Brain pericyte (primary cell): ENCODE results near the gene GPR89A.
A peak's percentile ranks its signal among the peaks of the same experiment; 100 is the strongest.
"Not testable (repeated sequence)": the region's sequence is repeated elsewhere in the genome, so short reads cannot be mapped to it uniquely, and the experiment has no call there.

Source experiments
- DNase-seq: peaks from one replicate; pipeline ENCODE4 v3.0.0-alpha.2; 2012; ENCODE audit warnings: low read depth, low spot score

The GPR89A gene

DNA sequence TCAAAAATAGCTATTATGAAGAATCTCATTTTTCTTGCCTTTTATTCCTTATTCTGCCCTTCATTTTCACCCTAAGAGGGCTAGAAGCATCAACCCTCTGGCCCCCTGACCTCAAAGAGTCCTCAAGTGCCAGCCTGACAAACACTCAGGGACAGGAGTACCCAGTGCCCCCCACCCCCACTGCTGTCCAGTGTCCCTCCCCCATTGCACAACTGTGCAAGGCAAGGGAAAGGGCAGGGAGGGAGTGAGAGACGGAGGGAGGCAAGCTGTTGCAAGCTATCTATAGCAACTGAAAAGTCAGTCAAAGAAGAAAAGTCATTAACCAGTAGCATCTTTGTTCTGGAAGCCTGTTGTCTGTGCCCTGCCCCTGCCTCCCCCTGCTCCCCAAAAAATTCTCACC lies 78.3 kb downstream of the GPR89A start:
- DNase-seq, result not testable (repeated sequence)

DNA sequence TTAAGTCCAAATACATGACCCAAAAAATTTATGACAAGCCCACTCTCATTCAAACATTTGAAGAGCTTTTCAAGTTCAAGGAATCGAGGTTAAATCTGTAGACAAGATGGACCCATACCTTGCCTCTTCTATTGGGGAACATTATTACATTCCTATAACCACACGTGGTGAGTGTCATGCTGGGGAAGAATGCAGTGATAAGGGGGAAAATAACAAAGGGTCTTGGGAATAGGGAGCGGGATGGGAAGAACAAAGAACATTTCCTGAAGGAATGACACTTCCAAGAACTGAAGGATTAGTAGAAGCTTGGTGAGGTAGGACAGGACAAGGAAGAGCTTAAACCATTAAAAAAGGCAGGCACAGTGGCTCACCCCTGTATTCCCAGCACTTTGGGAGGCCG lies 80.5 kb downstream of the GPR89A start:
- DNase-seq, result no peak

DNA sequence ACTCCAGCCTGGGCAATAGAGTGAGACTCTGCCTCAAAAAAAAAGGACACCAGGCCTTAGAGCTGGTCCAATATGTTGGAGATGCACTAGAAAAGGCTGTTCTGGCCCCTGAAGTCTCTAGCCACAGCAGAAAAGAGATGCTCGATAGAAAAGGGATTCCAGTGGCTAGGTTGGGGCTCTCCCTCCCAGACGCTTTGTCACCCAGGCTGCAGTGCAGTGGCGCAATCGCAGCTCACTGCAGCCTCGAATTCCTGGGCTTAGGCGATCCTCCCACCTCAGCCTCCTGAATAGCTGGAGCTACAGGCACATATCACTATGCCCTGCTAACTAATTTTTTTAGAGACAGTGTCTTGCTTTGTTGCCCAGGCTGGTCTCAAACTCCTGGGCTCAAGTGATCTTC lies 81.1 kb downstream of the GPR89A start:
- no peak for DNase-seq

DNA sequence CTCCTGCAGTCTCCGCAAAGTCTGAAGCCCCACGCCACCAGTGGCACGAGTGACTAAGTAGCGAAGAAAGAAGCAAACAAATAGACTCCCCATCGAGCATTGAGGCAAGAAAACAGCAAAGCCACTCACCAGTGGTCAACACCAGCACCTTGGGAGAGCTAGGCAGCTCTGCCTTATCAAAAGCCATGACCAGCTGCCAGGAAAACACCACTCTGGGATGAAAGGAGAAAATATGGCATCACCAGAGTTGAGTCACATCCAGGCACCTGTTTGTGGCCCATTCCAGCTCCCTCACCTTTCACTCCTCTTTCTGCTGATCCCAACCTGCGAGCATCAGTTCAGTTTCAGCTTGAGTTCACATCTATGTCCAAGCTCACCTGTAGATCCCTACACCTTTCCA lies 82.1 kb downstream of the GPR89A start:
- no peak for DNase-seq

DNA sequence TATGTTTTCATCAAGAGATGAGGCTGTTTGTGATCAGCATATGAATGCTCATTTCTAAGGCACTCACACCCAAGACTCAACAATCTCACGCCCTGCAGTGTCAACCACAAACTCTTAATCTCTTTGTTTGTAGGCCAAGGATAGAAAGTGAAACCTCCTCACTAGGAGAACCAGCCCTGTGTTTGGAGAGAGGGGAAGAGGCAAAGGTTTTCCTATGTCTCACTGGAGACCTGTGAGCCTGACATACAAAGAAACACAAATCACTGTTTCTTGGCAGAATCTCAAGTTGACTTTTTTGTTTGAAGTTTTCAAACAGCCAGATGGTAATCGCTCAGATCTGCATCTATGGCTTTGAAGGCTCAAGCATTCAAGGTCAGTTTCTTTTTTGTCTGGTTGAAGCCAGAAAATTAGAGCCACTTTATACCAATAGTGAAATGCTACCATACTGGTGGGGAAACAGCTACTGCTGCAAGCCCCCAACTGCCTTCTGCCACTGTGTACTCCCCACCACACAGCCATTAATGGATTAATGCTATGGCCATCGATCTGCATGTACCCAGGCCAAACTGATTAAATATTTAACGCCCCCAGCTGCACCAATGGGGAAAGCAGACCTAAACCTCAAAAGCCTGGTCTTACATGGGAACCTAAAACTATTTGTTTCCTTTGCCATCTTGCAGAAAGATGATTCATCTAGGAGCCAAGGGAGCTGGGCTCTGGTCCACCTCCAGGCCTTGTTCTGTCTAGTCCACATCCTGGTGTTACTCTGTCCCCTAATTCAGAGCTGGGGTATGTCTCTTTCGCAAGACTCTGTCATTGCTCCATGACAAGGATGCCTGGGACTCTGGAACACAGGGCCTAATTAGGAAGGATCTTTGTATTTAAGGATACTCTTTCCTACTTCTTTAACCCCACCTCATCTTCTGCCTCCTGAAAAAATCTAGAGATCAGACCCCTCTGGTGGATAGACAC lies 83.1 kb downstream of the GPR89A start:
- peak; percentile 30 for DNase-seq

DNA sequence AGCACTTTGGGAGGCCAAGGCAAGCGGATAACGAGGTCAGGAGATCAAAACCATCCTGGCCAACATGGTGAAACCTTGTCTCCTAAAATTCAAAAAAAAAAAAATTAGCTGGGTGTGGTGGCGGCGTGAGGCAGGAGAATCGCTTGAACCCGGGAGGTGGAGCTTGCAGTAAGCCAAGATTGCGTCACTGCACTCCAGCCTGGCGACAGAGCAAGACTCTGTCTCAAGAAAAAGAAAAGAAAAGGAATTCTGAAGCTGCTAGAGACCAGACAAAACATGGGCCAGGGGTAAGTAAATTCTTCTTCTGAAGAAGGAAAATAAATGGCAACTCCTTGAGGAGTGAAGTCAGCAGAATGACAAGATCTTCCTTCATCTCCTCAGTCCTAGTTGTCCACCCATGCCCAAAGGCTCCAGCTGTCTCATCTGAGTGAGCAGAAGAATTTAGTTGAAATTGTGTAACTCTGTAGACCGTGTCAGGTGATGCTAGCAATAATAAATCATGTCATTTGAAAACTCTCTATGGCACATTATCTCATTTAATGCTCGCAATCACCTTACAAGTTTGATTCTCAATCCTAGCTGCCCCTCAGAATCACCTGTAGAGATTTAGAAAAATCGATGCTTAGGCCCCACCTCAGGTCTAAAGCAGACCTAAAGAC lies 85.1 kb downstream of the GPR89A start:
- no peak for DNase-seq

DNA sequence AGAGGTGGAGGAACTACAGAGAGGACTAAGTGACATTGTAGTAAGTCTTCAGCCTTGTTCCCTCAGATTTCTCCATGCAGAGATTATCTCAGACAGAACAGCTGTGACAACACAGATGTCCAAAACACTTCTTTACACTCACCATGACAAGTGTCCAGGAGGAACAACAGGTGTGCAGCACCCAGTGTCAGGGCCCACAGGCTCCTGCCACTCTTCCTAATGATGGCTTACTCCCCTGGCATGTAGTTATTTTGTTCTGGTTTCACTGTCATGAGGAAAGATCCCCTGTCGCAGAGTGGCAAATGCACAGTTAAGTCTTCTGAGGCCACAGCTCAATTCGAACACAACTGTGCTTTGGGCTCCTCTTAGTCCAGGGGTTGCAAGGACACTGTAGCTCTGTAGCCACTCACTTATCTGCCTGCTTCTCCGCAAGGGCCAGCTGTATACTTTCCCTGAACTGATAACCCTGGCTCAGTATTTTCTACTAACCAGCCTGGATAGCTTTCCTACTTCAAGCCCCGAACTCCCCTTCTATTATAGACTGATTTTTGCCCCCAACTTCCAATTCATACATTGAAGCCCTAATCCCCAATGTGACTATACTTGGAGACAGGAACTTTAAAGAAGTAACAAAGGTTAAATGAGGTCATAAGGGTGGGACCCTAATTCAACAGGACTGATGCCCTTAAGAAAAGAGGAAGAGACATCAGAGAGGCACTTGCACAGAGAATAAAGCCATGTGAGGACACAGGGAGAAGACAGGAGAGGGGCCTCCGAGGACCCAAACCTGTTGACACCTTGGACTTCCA lies 88.2 kb downstream of the GPR89A start:
- DNase-seq, result no peak

DNA sequence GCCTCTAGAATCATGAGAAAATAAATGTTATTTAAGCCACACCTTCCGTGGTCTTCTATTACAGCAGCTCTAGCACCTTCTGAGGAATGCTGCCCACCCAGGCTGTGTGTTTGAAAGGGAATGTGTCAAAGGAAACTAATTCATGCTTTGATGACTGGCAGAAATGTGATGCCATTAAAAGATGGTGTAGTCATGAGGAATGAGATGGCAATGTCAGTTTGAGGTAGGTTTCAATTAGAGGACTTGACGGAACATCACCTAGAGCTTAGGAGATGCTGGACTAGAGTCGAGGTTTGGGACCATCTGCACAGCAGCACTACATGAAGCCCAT lies 88.8 kb downstream of the GPR89A start:
- no peak for DNase-seq

DNA sequence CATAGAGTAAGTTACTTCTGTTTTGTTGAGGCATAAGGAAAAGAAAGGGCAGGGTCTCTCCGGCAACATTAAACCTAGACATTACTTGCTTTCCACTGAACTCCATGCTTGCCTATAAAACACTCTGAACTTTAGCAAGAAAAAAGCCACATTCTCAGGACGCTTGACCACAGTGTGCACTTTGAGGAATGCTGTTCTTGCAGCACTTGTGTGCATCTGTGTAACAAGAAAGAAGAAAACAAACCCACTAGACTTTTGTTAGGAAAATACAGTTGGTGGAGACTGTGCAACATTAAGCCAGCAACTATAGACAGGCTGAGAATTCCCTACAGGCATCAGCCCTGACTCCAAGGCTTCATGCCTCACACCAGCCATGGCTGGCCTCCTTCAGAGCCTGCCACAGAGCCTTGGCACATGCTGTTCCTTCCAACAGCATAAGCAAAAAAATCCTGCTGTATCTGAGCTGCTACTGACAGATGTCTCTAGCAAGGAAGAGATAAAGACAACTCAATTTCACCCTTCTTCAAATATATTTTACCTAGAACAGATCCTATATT lies 93.6 kb downstream of the GPR89A start:
- DNase-seq, result no peak

DNA sequence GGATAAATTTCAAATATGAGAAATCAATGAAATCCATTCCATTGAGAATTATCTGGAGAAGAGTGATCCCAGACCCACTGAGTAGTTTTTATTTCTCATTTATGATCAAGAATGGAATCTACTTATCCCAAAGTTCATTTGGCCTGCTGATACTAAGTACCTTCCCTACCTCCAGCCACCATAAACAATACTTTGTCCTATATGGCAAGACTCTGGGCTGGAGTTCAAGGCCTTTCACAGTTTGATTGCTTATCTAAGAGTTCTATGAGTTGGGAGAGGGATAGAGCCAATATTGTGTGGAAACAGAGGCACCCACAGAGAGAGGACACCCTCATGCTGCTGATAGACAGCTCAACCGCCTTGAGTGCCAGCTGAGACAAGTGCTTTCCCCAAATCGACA lies 94.3 kb downstream of the GPR89A start:
- DNase-seq, result no peak

DNA sequence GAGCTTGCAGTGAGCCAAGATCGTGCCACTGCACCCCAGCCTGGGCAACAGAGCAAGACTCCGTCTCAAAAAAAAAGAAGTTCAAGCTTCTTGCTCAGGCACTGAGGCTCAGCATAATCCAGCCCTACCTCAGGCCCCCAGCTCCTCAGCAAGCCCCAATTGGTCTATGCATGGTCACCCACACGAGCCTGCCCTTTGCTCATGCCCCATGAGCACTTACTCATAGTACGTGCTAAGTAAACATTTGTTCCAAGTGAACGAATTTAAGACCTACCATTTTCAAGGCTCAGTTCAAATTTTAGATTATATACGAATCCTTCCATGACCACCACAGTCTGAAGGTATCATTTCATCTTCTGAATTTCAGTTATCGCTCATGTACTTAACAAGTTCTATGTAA lies 95.0 kb downstream of the GPR89A start:
- no peak for DNase-seq

DNA sequence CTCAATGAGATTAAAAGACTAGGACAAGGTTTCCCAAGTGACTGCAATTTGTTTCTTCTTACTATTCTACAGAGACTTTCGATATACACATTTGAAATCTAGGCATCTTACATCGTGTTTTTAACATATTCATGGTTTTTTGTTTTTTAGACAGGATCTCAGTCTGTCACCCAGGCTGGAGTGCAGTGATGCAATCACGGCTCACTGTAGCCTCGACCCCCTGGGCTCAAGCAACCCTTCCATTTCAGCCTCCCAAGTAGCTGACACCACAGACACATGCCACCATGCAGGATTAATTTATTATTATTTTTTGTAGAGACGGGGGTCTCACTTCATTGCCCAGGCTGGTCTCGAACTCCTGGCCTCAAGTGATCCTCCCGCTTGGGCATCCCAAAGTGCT lies 97.8 kb downstream of the GPR89A start:
- no peak for DNase-seq

DNA sequence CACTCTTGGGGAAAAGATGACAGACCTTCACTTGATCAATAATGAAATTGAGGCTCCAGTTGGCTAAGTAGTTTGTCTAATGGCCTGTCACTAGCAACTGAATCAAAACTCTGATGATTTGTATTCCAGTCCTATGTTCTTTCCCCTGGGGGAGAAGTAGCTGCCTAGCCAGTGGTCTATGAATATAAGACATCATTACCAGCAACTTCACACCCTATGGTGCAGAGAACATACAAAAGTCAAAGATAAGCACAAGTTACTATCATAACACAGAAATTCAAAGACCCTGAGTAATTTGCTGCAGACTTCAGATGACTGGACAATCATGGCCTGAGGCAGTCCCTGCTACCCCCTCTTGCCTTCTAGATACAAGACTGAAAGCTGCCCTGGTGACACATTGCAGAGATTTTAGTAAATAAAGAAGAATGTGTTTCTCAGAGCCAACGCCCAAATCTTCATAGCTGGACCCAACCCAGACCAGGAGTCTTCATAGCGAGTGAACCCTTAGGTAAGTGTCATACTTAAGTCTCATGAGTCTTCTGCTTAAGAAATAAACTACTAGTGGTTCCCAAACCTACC lies 98.4 kb downstream of the GPR89A start:
- DNase-seq, result no peak

DNA sequence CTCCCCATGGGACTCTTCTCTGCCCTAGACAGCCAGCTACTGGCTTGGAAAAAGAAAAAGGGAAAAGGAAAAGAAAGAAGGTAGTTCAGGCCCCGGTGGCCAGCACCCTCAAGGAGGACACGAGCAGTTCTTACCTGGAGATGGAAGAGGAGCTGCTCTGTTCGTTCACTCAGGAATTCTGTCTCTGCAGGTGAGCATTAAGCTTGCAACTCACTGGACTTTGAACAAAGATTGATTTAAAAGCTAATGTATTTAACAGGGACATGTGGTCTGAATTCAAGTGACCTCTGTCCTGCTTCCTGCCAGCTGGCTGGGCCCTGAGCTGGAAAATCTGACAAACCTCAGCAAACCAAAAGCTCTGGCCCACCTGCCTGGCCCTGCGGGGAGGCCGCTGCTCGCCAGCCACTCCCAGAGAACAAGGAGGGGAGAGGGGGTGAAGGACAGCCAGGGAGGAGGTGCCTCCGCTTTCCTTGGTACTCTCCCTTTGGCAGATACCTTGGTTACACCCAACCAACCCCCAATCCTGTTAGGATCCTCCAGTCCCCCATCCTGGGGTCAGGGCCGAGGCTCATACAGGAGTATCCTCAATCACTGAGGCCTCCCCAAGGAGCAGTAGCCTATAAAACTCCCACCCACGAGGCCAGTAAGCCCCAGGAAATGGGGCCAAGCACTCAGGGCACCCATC lies 99.5 kb downstream of the GPR89A start, which contains the start of gene PDZK1:
Gene PDZK1 (minus strand): TSS at position 186 of the 685 bp plus-strand sequence. CDS start 19,347 bp downstream, outside the sequence.
- no peak for DNase-seq

DNA sequence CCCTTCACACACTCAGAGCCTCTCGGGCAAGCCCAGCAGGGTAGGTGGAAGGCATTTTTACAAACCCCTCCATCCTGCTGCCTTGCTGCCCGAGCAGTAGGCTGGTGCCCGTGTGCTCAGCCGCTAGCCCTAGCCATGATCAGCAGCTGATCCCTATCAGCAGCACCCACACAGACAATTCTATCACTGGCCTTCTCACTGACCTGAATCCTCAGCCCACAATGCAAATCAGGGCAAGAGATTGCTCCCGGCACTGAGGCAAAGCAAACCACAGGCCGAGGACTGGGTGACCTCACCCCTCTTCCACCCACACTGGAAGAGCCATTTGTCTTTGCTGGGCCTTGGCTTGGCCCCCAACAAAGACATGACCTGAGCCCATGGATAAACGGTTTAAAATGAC lies 100.3 kb downstream of the GPR89A start:
- DNase-seq, result no peak

DNA sequence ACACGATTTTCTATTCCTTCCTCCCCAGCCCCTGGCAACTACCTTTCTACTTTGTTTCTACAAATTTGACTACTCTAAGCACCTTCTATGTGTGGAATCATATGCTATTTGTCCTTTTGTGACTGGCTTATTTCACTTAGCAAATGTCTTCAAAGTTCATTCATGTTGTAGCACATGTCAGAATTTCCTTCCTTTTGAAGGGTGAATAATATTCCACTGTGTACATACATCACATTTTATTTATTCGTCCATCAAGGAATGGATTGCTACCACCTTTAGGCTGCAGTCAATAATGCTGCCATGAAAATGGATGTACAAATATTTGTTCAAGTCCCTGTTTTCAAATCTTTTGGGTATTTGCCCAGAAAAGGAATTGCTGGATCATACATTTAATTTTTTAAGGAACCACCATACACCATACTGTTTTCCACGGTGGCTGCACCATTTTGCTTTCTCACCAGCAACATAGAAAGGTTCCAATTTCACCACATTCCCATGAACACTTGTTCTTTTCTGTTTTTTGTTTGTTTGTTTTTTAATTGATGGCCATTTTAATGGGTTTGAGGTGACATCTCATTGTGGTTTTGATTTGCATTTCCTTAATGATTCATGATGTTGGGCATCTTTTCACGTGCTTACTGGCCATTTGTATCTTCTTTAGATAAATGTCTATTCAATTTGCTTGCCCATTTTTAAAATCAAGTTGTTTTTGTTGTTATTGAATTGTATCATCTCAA lies 102.7 kb downstream of the GPR89A start:
- no peak for DNase-seq

DNA sequence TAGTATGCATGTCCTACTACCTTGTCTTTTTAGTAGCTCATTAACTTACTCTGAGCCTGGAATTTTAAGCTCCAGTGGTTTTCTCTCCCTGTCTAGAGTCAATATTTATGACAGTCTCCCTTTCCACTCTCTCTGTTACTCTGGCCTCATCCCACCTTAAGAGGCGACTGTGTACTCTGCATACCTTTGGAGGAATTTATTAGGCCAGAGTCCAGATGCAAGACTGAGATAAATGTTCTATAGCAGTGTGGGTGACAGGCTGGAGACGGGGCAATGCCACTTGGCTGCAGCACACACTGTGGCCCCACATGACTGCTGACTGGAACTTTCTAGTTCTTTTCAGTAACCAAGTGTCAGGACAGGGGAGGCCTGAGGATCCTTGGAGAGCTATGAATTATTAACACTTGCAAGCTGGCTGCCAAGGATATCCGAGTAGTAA lies 103.4 kb downstream of the GPR89A start:
- DNase-seq, result no peak

DNA sequence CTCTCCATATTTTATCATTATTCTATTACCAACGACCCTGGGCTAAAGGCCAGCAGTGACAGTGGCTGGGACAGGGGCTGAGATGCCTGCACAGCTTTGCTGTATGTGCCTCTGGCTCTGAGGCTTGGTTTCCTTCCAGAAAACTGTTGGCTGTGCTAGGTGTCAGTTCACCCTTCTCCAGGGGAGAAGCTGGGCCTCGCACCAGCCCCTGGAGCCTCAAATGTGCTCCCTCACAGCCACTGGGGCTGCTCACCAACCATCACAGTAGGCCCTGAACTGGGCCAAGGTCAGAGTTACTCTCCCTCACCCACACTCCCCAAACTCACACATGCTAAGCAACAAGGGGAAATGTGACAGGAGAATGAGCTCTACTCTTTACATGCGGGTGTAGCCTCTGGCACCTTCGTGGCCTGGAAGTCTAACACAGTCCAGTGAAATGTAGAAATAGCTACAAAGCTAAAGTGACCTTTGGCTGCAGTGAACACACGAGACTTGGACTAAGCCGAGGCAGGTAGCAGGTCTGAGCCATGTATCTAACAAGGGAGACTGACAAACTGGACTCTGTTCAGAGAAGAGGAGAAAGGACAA lies 106.8 kb downstream of the GPR89A start:
- no peak for DNase-seq

DNA sequence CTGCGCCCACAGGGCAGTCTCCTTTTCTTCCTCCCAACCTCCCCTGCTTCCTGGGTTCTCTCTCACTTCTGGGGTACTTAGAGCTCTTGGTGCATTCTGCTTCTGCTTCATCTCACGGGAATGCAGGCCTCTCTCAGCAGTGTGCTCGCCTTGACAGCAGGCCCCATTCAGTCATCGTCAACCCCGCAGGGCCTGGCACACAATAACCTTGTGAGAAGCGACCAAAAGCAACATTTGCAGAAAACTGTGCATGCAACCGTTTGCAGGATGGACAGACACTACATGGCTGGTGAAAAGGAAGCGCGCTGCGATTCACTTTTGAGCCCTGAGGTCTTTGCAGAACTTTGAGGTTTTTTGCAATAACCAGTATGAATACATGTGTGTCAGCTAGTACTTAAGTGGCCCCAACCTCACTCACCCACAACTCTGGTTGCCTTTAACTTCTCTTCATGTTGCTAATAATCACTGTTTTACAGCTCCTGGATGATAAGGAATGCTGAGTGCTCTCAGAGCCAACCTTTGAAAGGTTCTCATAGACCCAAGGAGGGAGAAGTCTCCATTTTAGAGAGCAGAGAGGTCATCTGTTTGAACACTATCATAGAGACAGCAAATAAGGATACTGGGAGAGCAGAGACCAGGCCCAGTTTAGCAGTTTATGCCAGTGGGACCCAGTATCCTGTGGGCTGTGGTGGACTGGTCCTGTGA lies 109.0 kb downstream of the GPR89A start:
- DNase-seq, result no peak
